Activated T-helper 1 cell treated with Interleukin-2 at 50 U/mL for 16 hours (primary cell): ENCODE measurements around the gene GPR39.

Experiments used
- DNase-seq: peaks from one replicate; pipeline ENCODE4 v3.0.0-alpha.2; 2020; ENCODE audit warnings: low read depth

GPR39 gene

DNA sequence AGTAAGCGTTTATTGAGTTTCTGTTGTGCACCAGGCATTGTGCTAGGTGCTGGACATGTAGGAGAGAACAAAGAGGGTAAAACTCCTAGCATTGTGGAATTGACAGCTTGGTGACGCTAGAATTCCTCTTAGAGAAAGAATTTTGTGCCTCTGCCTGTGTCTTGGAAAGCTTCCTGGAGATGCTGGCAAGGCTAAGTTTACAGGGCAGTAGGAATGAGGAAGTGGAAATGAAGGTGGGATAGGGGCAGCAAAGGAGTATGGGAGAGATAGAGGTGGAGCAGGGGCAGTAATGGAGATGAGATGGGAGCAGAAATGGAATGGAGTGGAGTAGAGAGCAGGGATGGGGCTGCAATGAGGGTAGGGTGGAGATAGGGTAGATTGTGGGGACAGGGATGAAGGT lies 29.8 kb downstream of the GPR39 start:
- no peak for DNase-seq

DNA sequence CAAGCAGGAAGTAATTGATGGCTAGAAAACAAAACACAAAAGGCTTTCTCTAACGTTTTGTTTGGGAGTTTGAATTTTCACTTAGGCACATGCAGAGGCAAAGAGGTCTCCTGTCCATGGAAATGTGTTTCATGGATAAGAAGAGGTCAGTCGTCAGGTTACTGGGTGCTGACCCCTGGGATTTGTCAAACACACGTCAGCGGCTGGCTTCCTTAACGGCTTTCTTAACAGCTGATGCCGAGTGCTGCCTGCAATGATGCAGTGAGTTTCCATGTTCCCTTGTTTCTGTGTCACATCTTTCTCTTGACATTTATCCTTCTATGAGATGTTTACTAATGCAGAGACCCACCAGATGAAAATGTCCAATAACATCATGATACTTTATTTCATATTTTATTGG lies 31.7 kb downstream of the GPR39 start:
- no peak for DNase-seq

DNA sequence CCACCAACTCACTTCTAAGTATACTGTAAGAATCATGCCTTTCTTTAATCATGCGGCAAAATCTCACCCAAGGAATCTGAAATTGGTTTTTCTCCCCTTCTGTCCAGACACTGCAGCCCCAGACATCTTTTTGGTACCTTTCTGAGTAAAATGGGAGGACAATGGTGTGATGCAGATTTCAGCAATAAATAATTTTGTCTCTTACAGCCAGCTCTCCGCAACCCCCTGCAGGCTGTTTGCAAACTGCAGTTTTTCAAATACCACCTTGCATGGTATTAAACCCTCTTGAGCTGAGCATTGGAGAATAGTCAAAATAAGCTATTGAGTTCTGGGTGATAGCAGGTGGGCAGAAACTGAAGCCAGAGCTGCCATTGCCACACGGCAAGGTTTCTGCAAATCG lies 32.2 kb downstream of the GPR39 start:
- no peak for DNase-seq

DNA sequence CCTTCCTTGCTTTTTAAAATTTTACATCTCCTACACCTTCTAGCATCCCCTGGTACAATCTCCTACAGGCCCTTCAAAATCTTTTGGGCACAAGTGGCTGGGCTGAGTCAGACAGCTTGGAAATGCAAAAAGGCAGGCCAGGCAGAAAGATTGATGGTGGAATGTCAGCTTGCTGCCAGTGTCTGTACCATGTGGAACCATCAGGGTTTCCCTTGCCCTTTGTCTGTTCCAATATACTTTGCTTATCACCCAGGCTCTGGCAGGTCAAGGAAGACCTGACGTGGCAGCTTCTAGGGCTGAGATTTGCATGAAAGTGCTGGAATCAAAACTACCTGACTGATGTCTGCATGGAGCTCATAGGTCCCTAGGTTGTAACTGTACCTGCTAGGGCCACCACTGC lies 33.3 kb downstream of the GPR39 start:
- no peak for DNase-seq

DNA sequence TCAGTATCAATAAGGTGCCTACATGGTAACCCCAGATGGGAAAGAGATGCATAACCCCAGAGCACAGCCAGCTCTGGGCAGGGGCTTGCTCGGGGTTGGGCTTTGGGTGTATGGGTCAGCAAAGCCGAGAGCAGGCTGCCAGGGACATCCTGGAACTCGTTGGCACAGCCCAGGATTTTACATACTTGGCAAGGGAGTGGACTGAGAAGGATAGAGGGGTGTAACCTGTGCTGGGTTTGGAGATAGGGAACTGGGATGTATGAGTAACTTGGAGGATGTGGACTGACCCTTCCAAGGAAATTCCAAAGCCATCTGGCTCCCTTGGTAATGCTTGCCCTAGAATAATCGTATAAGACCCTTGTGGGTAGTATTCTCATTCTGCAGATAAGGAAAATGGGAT lies 44.2 kb downstream of the GPR39 start:
- no peak for DNase-seq

DNA sequence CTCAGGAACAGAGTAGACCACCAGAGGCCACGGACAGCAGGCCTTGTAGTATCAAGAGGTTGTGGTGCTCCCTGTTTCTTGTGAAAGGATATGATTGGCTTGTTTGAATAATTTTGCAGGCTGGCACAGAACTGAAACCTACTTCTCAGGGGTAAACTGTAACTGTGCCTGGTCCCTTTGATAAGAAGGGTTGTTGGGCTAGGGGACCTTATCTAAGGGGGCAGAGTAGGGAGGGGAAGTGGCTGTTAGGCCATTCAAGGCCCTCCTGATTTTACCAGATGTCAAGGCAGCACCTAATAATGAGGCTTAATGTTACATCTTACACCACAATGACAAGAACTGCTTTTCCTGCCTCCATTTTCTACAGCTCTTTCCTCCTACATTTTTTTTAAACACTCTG lies 45.6 kb downstream of the GPR39 start:
- DNase-seq: no peak

DNA sequence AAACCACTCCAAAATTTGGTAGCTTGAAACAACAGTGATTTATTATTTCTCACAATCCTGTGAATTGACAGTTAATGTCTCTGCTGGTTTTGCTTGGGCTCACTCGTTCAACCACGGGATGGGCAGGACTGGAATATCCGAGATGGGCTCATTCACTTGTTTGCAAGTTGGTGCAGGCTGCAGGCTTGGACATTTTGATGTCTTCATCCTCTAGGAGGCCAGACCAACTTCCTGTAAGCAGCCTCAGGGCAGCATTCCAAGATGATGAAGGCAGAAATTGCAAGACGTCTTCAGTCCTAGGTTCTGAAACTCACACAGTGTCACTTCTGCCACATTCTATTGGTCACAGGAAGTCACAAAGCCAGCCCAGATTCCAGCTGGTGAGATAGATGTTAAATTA lies 47.1 kb downstream of the GPR39 start:
- DNase-seq: no peak

DNA sequence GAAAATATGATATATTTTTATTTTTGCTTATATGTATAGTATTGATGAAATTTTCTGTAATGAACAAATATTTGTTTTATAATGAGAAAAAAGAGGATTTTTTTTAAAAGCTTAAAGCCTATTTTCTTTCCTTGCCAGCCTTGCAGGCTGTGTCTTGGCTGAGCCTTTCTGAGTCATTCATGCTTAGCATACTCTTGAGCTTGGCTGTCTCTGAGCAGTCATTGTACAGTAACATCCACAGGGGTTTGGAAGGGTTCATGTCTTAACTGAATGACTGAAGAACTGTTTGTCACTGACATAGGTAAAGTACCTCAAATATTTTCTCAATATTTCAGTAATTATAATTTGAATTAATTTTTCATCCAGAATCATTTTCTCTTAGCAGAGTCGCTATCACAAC lies 49.3 kb downstream of the GPR39 start:
- no peak for DNase-seq

DNA sequence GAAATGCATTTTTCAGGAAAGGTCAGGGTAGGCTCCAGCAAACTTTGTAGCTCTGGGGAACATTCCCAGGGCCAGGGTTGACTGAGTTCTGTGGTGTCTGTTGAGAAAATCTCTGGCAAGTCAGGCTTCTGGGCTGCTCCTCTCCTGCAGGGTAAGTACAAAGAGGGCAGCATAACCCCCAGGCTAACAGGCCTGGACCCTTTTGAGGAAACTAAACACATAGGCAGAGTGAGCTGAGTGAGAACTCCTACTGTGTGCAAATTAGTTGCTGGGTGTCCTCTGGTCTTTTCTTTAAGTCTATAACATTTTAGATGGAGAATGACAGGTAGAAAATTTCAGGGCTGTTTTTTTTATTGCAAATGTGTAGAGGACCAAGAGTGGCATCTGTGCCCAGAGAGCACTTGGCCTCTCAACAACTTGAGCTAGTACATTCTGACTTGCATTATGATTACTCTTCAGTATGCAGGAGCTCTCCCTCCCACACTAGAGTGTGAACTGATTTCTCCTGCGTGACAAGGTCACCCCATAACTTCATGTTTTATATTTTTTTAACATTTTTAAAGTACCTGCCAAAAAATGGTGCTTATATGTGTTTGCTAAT lies 49.9 kb downstream of the GPR39 start:
- no peak for DNase-seq

DNA sequence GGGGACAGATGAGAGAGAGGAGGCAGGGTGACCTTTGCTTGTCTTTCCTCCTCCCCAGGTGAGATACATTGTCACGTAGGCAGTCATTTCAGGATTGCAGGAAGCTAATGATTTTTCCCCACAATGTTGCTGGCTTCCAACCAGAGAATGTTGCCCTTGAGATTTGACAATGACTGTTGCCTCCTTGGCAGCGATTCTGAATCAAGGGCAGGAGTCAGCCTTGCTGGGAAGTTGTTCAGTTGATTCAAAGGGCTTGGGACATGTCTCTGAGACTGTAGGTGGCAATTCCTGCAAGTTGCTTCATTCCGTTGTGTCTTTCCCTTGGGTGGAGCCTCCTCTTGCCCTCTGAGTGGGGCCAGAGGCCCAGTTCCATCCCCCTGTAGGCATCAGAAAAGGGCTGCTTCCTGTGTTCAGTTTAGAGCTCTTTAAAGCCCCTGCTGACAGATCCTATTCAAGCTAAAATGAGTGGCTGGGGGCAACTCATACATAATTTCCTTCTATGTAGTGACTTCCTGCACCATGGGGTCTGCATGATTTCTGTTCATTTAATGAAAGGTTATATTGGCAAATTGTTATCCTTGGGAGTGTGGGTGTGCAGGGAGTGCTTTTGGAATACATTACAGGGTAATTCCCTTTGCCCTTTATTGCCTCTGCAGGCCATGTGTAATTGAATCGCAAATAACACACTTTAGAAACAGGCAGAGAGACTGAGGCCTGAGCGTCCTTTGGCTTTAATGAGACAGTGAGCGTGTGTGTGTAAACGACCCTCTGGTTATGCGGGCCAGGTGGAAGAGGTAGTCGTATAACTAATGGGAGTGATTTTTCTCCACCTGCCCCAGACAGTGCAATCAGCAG lies 52.4 kb downstream of the GPR39 start:
- DNase-seq: no peak

DNA sequence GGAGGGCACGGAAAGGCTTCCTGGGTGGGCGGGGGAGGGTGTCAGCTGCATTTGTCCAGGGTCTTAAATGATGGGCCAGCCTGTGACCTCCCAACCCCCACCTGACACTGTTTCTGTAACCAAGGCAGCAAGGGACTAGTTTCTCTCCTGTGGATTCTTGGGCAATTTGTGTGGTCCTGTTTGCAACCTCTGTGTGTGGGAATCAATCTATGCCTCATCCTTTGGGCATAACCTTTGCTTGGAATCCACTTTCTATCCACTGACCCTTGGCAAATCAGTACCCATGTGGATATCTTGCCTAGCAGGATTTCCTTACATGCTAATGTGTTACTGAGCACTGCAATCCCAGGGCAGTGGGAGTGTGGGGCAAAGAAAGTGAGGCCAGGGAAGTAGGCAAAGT lies 54.1 kb downstream of the GPR39 start:
- no peak for DNase-seq

DNA sequence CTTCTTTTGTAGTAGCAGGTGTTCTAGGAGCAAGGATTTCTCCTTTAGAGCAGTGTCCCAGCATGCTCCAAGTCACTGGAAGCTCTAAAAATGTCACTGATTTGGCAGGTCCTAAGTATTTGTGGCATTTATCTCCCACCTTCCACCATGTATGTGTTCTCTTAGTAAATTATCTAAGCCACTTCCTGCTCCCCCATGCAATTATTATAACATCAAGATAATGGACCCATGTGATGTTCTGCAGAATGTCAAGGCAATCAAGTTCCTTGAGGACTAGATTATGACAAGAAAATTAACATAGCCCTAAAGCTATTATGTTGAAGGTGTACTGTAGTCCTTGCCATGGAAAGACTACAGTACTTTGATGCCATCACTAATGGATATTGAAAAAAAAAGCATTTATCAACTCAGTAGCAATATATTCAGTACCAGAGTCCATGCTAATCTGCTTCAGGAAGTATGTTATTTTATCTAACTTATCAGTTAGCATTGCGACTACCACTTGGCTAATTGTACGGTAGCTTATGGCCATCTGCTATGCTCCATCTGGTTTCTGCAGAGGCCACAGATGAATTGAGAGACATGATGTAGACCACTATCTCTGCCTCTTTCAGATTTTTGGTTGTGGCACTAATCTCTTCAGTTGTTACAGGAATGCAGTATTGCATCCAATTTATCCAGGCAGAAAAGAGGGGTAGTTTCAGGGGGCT lies 56.7 kb downstream of the GPR39 start:
- DNase-seq: no peak

DNA sequence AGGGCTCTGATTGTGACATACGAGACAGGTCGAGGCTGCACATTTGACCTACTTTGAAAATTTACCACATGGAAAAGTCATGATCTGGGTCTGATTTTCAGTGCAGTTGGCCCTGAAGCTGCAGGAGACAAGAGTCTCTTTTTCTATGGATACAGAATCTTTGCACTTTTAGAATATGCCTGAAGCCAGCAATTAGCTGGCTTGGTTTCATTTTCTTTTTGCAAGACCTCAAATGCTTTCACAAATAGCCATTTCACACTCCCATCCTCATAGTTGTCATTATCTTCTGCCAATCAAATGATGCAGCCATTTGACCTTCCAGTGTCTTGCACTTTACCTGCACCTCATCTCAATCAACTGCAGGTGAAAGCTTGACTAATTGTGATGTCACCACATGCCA lies 59.0 kb downstream of the GPR39 start:
- DNase-seq: no peak

DNA sequence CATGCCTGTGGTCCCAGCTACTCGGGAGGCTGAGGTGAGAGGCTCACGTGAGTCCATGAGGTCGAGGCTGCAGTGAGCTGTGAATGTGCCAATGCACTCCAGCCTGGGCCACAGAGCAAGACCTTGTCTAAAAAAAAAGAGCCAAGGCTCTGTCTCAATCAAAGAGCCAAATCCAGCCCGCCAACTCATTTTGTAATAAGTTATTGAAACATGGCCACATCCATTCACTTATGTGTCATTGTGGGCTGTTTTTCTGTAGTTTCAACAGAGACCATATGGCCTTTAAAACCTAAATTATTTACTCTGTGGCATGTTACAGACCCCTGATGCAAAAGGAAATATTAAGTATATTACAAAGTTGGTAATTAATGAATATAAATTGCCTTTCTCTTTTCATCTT lies 60.8 kb downstream of the GPR39 start:
- DNase-seq: no peak

DNA sequence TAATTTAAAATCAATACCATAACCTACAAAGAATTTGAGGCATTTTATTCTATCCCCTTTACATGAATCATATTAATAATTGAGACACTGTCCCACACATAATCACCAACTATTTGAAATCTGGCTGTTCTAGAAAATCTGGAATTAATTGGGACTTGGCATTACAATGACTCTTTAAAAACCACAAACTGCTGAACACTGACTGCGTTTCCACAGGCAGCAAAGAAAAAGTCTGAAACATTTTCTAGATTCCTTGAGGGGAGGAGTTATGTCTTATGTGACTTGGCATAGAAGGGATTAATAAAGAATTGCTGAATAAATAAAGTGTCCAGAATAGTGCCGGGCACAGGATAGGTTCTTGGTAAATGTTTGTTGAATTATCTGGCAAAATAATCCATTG lies 61.4 kb downstream of the GPR39 start:
- DNase-seq: no peak

DNA sequence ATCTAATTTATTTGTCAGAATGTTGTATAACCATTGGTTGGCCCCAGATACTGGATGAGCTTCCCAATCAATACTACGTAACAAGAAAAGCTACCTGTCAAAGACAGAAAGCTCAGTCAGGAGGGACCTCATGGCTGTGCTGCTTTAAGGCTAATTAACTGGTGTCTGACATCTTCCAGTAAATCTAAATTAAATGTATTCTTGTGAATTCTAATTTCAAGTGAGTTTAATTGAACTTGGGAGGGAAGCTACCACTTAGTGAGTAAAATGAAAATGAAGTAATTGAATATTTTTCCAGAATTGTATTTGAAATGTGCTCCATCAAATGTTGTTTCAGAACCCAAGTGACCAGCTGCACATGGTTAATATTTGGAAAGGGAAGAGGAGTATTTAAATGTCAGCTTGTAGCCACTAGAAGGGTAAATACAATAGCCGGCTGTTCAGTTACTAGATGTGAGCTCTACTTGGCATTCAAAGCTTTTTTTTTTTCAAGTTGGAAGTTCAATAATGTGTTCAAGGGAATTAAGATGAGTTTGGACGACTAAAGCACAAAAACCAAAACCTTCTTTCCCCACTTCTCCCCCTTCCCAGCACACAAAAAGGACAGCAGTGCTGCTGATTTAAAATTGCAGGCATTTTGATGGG lies 62.0 kb downstream of the GPR39 start:
- DNase-seq: no peak

DNA sequence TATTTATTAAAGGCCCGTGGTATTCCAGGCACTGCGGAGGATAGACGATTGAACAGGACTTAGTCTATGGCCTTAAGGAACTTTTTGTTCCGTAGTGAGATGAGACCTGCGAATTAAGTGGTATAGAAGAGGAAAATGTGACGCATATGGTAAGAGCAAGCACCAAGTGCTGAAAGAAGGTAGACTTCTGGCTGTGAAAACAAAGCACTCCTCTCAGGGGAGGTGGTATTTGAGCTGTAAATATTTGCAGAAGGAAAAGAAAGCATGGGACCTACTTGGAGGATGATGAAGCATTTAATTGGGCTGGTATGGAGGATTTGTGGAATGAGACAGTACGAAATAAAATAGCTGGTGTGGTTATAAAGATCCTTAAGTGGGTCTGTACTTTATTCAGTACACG lies 62.5 kb downstream of the GPR39 start:
- DNase-seq: no peak

DNA sequence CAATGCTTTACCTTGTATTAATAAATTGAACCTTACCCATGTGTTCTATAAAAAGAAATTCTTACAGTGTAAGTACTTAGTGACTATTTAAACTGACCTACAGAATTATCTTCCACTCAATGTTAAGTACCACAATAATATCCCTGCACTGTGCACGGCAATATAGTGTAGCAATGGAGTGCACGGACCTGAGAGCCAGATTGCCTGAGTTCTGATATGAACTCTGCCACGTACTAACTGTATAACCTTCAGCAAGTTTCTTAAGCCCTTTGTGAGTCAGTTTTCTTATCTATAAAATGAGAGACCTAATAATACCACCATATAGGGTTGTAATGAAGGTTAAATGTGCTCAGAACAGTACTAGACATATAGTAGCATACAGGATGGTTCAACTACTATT lies 66.2 kb downstream of the GPR39 start:
- no peak for DNase-seq

DNA sequence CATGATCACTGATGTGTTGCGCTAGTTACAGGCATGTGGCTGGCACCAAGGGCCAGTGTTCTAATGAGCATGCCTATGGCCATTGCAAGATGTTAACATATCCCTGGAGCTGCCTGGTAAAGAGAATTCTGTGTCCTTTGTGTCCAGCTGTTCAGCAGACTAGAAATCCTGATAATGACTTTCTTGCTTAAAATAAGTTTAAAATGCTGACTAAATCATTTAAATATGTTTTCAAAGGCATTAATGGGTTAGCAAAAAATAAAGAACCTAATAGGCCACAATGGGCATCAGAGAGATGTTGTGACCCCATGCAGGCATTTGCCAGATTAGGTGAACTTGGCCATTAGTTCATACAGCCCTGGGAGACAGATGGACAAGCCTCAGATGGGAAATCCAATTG lies 67.5 kb downstream of the GPR39 start:
- no peak for DNase-seq

DNA sequence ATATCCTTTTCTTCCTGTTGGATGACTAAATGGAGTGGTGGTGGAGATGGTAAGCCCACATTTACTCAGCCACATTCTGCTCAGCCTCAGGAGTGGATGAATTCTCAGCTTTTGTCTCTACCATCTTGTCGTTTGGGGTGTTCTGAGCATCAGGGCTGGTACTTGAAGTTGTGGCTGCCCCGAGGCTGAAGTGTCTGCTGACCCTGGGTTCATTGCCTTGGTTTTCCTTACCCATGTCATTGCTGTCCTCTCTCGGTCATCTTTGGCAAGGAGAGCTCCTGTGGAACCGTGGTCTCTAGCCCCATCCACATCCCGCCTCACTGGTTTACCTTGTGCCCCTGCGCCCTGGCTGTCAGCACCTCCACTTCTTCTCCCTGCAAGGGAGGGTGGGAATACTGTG lies 71.9 kb downstream of the GPR39 start:
- no peak for DNase-seq

DNA sequence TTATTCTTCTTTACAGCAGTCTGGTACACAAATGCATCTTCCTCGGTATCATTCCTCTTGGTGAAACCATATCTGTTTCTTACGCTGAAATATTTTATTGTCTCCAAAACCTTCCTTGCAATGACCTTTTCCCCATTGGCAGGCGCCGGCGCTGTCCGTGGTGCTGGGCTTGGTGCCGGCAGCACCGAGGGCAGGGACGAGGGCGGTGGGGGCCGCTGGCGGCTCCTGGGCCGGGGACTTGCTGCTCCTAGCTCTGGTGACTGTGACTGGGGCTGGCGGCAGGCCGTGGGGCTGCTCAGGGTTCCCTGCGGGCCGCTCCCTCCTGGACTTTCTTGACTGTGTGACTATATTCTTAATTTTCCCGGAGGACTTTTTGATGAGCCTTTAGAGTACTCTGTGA lies 72.5 kb downstream of the GPR39 start:
- no peak for DNase-seq

DNA sequence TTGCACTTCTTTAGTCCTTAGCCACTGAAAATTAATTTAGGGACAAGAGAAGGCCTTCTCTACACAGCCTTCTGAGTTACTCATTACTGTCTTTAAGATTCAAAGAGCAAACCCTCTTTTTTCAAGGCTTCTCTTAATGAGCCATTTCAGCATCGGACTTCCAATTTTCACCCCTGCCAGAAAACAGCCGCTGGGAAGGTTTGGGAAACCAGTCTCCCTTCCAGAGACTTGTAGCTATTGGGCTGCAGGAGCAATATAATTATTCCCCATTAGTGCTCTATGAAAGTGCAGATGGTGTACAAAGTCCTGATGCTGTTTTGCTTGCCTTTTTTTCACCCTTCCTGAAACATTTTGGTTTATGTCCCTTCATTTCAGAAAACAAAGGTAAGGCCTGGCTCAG lies 79.3 kb downstream of the GPR39 start:
- no peak for DNase-seq

DNA sequence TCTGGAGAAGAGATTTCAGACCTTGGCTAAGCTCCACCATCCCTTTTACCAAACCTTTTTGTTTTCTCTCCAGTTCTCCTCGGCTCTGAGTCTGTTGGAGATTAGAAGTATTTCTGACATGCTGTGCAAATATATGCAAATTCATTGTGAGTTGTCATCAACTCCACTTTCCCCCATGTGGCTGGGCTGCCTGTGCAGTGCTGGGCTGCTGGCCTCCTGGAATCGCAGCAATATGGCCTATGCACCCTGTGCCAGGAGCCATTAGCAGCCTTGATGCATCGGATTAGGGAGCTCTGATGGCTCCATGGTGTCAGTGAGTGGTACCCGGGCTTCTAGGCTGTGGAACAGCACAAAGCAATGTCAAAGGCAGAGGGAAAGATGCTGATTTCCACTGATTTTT lies 80.0 kb downstream of the GPR39 start:
- no peak for DNase-seq
